Measurements from ENCODE around the gene NR2C2. TPM values are rescaled to one million over a fixed set of nuclear protein-coding genes. Genes with fewer than 3 reads are reported as not detected.
A peak's percentile ranks its signal among the peaks of the same experiment; 100 is the strongest.

Gene NR2C2
- total RNA-seq, 1 experiment from 2014 or later, result 41.5 TPM

DNA sequence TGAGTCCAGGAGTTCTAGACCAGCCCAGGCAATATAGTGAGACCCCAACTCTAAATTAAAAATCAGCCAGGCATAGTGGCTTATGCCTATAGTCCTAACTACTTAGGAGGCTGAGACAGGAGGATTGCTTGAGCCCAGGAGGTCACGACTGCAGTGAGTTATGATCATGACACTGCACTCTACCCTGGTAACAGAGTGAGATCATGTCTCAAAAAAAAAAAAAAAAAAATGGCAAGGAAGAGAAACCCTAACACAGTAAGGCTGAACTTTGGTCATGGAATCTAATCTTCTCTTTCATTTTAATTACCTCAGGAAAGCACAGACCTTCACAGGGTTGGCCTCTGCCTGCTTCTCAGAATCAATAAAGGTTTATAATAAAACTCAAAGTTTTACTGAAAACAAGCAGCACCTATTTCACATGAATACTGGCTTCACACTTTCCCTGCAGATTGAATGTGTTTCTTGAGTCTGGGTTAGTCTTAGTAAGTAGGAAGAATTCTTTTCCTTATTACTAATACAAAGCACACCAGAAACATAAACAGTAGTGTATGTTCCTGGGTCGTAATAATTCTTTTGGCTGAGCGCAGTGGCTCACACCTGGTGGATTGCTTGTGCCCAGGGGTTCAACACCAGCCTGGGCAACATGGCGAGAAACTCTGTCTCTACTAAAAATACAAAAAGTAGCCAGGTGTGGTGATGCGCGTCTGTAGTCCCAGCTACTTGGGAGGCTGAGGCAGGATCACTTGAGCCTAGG lies 11.6 kb upstream of the NR2C2 start:
- TF ChIP-seq, protein P1, sequence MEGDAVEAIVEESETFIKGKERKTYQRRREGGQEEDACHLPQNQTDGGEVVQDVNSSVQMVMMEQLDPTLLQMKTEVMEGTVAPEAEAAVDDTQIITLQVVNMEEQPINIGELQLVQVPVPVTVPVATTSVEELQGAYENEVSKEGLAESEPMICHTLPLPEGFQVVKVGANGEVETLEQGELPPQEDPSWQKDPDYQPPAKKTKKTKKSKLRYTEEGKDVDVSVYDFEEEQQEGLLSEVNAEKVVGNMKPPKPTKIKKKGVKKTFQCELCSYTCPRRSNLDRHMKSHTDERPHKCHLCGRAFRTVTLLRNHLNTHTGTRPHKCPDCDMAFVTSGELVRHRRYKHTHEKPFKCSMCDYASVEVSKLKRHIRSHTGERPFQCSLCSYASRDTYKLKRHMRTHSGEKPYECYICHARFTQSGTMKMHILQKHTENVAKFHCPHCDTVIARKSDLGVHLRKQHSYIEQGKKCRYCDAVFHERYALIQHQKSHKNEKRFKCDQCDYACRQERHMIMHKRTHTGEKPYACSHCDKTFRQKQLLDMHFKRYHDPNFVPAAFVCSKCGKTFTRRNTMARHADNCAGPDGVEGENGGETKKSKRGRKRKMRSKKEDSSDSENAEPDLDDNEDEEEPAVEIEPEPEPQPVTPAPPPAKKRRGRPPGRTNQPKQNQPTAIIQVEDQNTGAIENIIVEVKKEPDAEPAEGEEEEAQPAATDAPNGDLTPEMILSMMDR (IDR thresholded peaks at IDR 0.05; ENCODE audit: unreplicated experiment), result no peak
- Mint-ChIP-seq H3K36me3 (ENCODE audit: insufficient read depth, unreplicated experiment) (no peaks in the 10 kb centered on the region), H3K27ac (ENCODE audit: unreplicated experiment) (no peak overlapping the region), H3K4me1 (ENCODE audit: low read depth, unreplicated experiment) (no peaks in the 10 kb centered on the region), H3K9me3 (ENCODE audit: low read depth, unreplicated experiment) (no peaks in the 10 kb centered on the region), H3K4me3 (ENCODE audit: low read depth, unreplicated experiment) (no peak overlapping the region), H3K27me3 (ENCODE audit: unreplicated experiment) (no peaks in the 10 kb centered on the region)
- DNase-seq, result no peak
- no TSS peak for BruUV-seq (replicated peaks)
- CTCF ChIA-PET, result no interaction called here
- intact Hi-C loops (cut with micrococcal nuclease; ENCODE audit: unreplicated experiment), result no loop called here

DNA sequence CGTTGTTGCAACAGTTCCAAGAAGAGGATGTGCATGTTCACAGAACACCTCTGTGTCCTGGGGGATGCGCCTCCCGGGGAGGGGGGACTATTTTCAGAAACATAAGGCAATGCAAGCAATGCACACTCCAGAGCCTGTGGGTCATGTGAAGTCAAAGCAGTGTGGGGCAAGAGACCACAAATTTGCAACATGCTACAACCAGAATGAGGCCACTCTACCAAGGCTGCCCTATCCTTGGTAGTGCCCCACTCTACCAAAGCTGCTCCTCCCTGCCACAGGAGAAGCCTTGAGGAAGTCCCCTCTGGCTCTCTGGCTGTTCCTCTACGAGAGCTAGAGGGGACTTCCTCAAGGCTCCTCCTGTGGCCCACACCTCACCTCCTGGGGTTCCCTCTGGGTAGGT lies 8.4 kb upstream of the NR2C2 start:
- intact Hi-C loops (cut with micrococcal nuclease; ENCODE audit: unreplicated experiment), result no loop called here
- peaks cover 26% of the 10 kb centered on the region for H3K4me1 Mint-ChIP-seq (ENCODE audit: low read depth, unreplicated experiment)
- no peak for DNase-seq
- no peaks in the 10 kb centered on the region for H3K27me3 Mint-ChIP-seq (ENCODE audit: unreplicated experiment)
- no TSS peak for BruUV-seq (replicated peaks)
- peaks cover 5% of the 10 kb centered on the region for H3K36me3 Mint-ChIP-seq (ENCODE audit: insufficient read depth, unreplicated experiment)
- no peak overlapping the region for H3K4me3 Mint-ChIP-seq (ENCODE audit: low read depth, unreplicated experiment)
- CTCF ChIA-PET, result no interaction called here
- H3K9me3 Mint-ChIP-seq (ENCODE audit: low read depth, unreplicated experiment), result no peaks in the 10 kb centered on the region
- H3K27ac Mint-ChIP-seq (ENCODE audit: unreplicated experiment), result no peak overlapping the region
- TF ChIP-seq, protein P1 (IDR thresholded peaks at IDR 0.05; ENCODE audit: unreplicated experiment), result no peak

DNA sequence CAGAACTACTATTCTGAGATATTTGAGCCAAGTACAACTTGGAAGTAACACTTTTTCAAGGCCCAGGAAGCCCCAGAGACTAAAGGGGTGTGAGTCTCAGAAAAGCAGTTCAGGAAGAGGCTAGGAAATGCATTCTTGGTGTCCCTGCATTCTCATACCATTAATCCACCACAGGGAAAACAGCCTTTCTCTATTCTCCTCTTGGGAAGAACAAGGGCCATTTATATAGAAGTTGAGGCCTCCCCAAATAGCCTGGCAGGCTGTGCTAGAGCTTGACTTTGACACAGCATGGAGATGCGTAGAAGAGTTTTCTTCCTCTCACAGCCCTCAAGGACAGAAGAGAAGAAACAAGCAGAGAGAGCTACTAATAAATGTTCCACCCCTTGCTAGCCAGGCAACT lies 5.5 kb upstream of the NR2C2 start:
- Mint-ChIP-seq H3K27me3 (ENCODE audit: unreplicated experiment) (no peaks in the 10 kb centered on the region), H3K9me3 (ENCODE audit: low read depth, unreplicated experiment) (no peaks in the 10 kb centered on the region), H3K36me3 (ENCODE audit: insufficient read depth, unreplicated experiment) (peaks cover 18% of the 10 kb centered on the region), H3K27ac (ENCODE audit: unreplicated experiment) (no peak overlapping the region), H3K4me1 (ENCODE audit: low read depth, unreplicated experiment) (peaks cover 35% of the 10 kb centered on the region), H3K4me3 (ENCODE audit: low read depth, unreplicated experiment) (no peak overlapping the region)
- intact Hi-C loops (cut with micrococcal nuclease; ENCODE audit: unreplicated experiment), result no loop called here
- DNase-seq, result no peak
- CTCF ChIA-PET, result no interaction called here
- TF ChIP-seq, protein P1 (IDR thresholded peaks at IDR 0.05; ENCODE audit: unreplicated experiment), result no peak
- no TSS peak for BruUV-seq (replicated peaks)

DNA sequence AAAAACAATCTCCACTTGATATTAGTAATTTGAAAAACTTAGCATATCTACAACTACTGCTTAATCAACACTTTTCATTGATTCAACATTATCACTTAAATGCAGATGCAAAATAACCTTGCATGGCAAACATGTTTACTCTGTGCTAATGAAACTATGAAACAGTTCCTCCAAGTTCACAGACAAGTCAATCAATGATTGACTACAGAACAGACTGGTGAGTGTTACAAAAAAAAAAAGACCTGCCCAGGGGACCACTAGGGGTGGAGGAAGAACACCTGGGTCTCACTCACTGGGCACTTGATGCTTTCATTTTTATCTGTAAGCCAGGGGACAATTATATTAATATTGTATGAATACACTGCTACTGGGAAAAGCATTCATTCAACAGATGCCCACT lies 4.3 kb upstream of the NR2C2 start:
- CTCF ChIA-PET, result no interaction called here
- BruUV-seq (replicated peaks), result no TSS peak
- TF ChIP-seq, protein P1 (IDR thresholded peaks at IDR 0.05; ENCODE audit: unreplicated experiment), result no peak
- peak; percentile 33 for DNase-seq
- Mint-ChIP-seq H3K36me3 (ENCODE audit: insufficient read depth, unreplicated experiment) (peaks cover 30% of the 10 kb centered on the region), H3K4me3 (ENCODE audit: low read depth, unreplicated experiment) (peak overlapping the region; percentile 60), H3K9me3 (ENCODE audit: low read depth, unreplicated experiment) (no peaks in the 10 kb centered on the region), H3K27me3 (ENCODE audit: unreplicated experiment) (no peaks in the 10 kb centered on the region), H3K4me1 (ENCODE audit: low read depth, unreplicated experiment) (peaks cover 35% of the 10 kb centered on the region), H3K27ac (ENCODE audit: unreplicated experiment) (peak overlapping the region; percentile 71)
- intact Hi-C loops (cut with micrococcal nuclease; ENCODE audit: unreplicated experiment), result no loop called here
